GOT3 (cell line): ENCODE results near the gene CD79A.
A peak's percentile ranks its signal among the peaks of the same experiment; 100 is the strongest.

Source experiments
- DNase-seq: peaks from one replicate; lab custom pipeline; 2025; ENCODE audit warnings: mixed read lengths; lab: John Stamatoyannopoulos, UW

CD79A gene

GRCh38 chr19:41876847-41877832, at the start of gene CD79A:
Gene CD79A (plus strand): TSS chr19:41877279. CDS start chr19:41877305, 26 bp downstream.
- no peak for DNase-seq

- DNase-seq, result no peak
These were observed 38.9 kb upstream of the CD79A start for GRCh38 chr19:41837981-41838708.

- DNase-seq, result no peak
These were observed 37.9 kb upstream of the CD79A start for GRCh38 chr19:41839211-41839610.

GRCh38 chr19:41843371-41843770, 33.7 kb upstream of the CD79A start:
- DNase-seq, result no peak

GRCh38 chr19:41844601-41845000, 32.5 kb upstream of the CD79A start, which contains the start of gene LYPD4:
Gene LYPD4 (minus strand): TSS chr19:41844683. CDS start chr19:41839285, 5,398 bp downstream.
- no peak for DNase-seq

- DNase-seq, result no peak
These were observed 32.3 kb upstream of the CD79A start, which contains the start of gene DMRTC2 for GRCh38 chr19:41845001-41845050. Gene DMRTC2 (plus strand): TSS chr19:41845042. CDS start chr19:41847429, 2,387 bp downstream.

- DNase-seq, result no peak
These were observed 32.0 kb upstream of the CD79A start for GRCh38 chr19:41845051-41845590.

GRCh38 chr19:41847351-41848105, 29.6 kb upstream of the CD79A start:
- no peak for DNase-seq

GRCh38 chr19:41848666-41849065, 28.4 kb upstream of the CD79A start:
- DNase-seq, result no peak

- no peak for DNase-seq
These were observed 28.0 kb upstream of the CD79A start for GRCh38 chr19:41849067-41849466.

- no peak for DNase-seq
These were observed 26.7 kb upstream of the CD79A start for GRCh38 chr19:41850381-41850780.

GRCh38 chr19:41851456-41851855, 25.6 kb upstream of the CD79A start:
- DNase-seq, result no peak

GRCh38 chr19:41853344-41853743, 23.7 kb upstream of the CD79A start:
- DNase-seq, result no peak

- DNase-seq, result no peak
These were observed 23.3 kb upstream of the CD79A start for GRCh38 chr19:41853768-41854167.

GRCh38 chr19:41859213-41859617, 17.9 kb upstream of the CD79A start:
- no peak for DNase-seq

GRCh38 chr19:41859618-41860418, 17.3 kb upstream of the CD79A start, which contains the start of gene RPS19:
Gene RPS19 (plus strand): TSS chr19:41860255. CDS start chr19:41860775, 520 bp downstream.
- DNase-seq, result peak; percentile 93

GRCh38 chr19:41860419-41861115, 16.5 kb upstream of the CD79A start:
- no peak for DNase-seq

GRCh38 chr19:41861116-41861768, 15.8 kb upstream of the CD79A start:
- DNase-seq, result no peak

GRCh38 chr19:41861846-41862245, 15.2 kb upstream of the CD79A start:
- no peak for DNase-seq

- DNase-seq, result no peak
These were observed 14.6 kb upstream of the CD79A start for GRCh38 chr19:41862445-41862986.
